ENCODE measurements around the gene SLC16A8.

The SLC16A8 gene

GRCh38 chr22:38070250-38070921, 13.6 kb downstream of the SLC16A8 start:
- no peak for DNase-seq

- DNase-seq: no peak
Observed at GRCh38 chr22:38069372-38070249, 14.4 kb downstream of the SLC16A8 start.

GRCh38 chr22:38068641-38069371, 15.2 kb downstream of the SLC16A8 start:
- DNase-seq: no peak

- DNase-seq: no peak
Observed at GRCh38 chr22:38067761-38068360, 16.1 kb downstream of the SLC16A8 start.

GRCh38 chr22:38067028-38067415, 17.0 kb downstream of the SLC16A8 start:
- DNase-seq: no peak

GRCh38 chr22:38066381-38067027, 17.5 kb downstream of the SLC16A8 start:
- no peak for DNase-seq

- DNase-seq: no peak
Observed at GRCh38 chr22:38065539-38065938, 18.4 kb downstream of the SLC16A8 start.

GRCh38 chr22:38062791-38063190, 21.2 kb downstream of the SLC16A8 start:
- DNase-seq: no peak

- no peak for DNase-seq
Observed at GRCh38 chr22:38056969-38057891, 26.8 kb downstream of the SLC16A8 start, which contains the start of gene PICK1. TSS of gene PICK1 (plus strand) at chr22:38057404. CDS start at chr22:38057810, 406 bp downstream.

- no peak for DNase-seq
Observed at GRCh38 chr22:38051900-38052862, 31.8 kb downstream of the SLC16A8 start.

- DNase-seq: no peak
Observed at GRCh38 chr22:38051261-38051660, 32.7 kb downstream of the SLC16A8 start.

- no peak for DNase-seq
Observed at GRCh38 chr22:38050720-38051119, 33.3 kb downstream of the SLC16A8 start.

GRCh38 chr22:38049812-38050619, 34.0 kb downstream of the SLC16A8 start:
- no peak for DNase-seq

- DNase-seq: no peak
Observed at GRCh38 chr22:38046070-38046748, 37.8 kb downstream of the SLC16A8 start.

GRCh38 chr22:38043151-38044039, 40.6 kb downstream of the SLC16A8 start:
- DNase-seq: no peak

- no peak for DNase-seq
Observed at GRCh38 chr22:38042488-38042790, 41.5 kb downstream of the SLC16A8 start.

- DNase-seq: peak; percentile 67
Observed at GRCh38 chr22:38041760-38042487, 42.1 kb downstream of the SLC16A8 start.

All from GF-D8 (cell line).